DND-41 (cell line): ENCODE results near the gene PBX3.
"Not testable (repeated sequence)": the region's sequence is repeated elsewhere in the genome, so short reads cannot be mapped to it uniquely, and the experiment has no call there.

ENCODE experiments used
- ATAC-seq: fragments of 200-7000 bp; cut with Tn5 transposase; 3 replicates; pipeline ENCODE4 v1.9.1; 2021; ENCODE audit warnings: low read depth; ENCODE audit not compliant: insufficient read depth
- DNase-seq: peaks from one replicate; pipeline ENCODE4 v3.0.0-alpha.2; 2020
- H2AFZ ChIP-seq: 2 replicates; pipeline ENCODE4 v1.6.0; 2012; ENCODE audit warnings: low read depth, low read length
- H3K27ac ChIP-seq: 2 replicates; pipeline ENCODE4 v1.5.1; 2012; ENCODE audit warnings: low read length, inconsistent platforms
- H3K27me3 ChIP-seq: fragments of 200-600 bp; sonication (generic); 2 replicates; pipeline ENCODE4 v1.6.0; 2012; ENCODE audit warnings: low read length, mild to moderate bottlenecking, inconsistent platforms; ENCODE audit not compliant: insufficient read depth, poor library complexity
- H3K36me3 ChIP-seq: 2 replicates; pipeline ENCODE4 v1.5.1; 2012; ENCODE audit warnings: low read length, inconsistent platforms; ENCODE audit not compliant: insufficient read depth
- H3K4me1 ChIP-seq: 2 replicates; pipeline ENCODE4 v1.5.1; 2012; ENCODE audit warnings: mild to moderate bottlenecking, low read length; ENCODE audit not compliant: insufficient read depth
- H3K4me2 ChIP-seq: 2 replicates; pipeline ENCODE4 v1.6.0; 2012; ENCODE audit warnings: mild to moderate bottlenecking, moderate library complexity, low read length, inconsistent platforms; ENCODE audit not compliant: insufficient read depth
- H3K4me3 ChIP-seq, 2 experiments: fragments of 200-600 bp in 1 of 2; shearing (Covaris generic) in 1 of 2; 2 replicates each; pipeline ENCODE4 v1.5.1; 2012 to 2016; ENCODE audit warnings: inconsistent platforms in 2 of 2, low read length in 2 of 2, mild to moderate bottlenecking in 2 of 2, low read depth in 1 of 2, moderate library complexity in 1 of 2
- H3K79me2 ChIP-seq: 2 replicates; pipeline ENCODE4 v1.6.0; 2012; ENCODE audit warnings: low read length, inconsistent platforms; ENCODE audit not compliant: insufficient read depth
- H3K9ac ChIP-seq: 2 replicates; pipeline ENCODE4 v1.6.0; 2012; ENCODE audit warnings: low read depth, mild to moderate bottlenecking, inconsistent platforms, low read length, moderate library complexity
- H3K9me3 ChIP-seq: 2 replicates; pipeline ENCODE4 v1.5.1; 2012; ENCODE audit warnings: low read length, moderate library complexity, mild to moderate bottlenecking, inconsistent platforms; ENCODE audit not compliant: insufficient read depth, severe bottlenecking
- H4K20me1 ChIP-seq: 2 replicates; pipeline ENCODE4 v1.6.0; 2012; ENCODE audit warnings: low read length; ENCODE audit not compliant: insufficient read depth
- EZH2 ChIP-seq: IDR thresholded peaks from 3 replicates; pipeline ENCODE4 v1.6.1; 2012; ENCODE audit warnings: borderline replicate concordance, low read depth, mild to moderate bottlenecking, moderate library complexity, low read length, inconsistent platforms; ENCODE audit not compliant: severe bottlenecking
- TF ChIP-seq, protein P1 (sequence below): IDR thresholded peaks from 2 replicates; pipeline ENCODE4 v1.5.1; 2012; ENCODE audit warnings: borderline replicate concordance, low read length, moderate library complexity, mild to moderate bottlenecking; ENCODE audit not compliant: poor library complexity, severe bottlenecking; ENCODE audit errors: extremely low read depth

Gene PBX3

DNA sequence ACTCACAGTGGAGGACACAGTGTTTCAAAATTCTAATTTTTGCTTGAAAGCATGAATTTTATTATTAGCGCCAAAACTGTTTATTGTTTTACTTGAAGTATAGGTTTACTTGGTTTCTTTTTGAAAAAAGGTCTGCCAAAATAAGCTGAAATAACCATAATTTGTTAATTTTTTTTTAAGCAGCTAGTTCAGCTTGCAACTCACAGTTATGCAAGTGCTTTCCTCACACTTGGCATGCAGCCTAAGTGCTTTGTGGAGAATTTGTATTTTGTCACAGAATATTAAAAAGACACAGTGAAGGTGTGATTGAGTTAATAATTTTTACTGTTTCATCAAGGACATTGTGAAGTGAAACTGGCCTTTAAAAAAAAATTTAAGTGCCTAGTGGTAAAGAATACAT, 21.6 kb downstream of the PBX3 start:
- H3K4me3 ChIP-seq: no peak overlapping the region
- H3K9ac ChIP-seq: no peak overlapping the region
- H4K20me1 ChIP-seq: no peaks in the 10 kb centered on the region
- H3K4me2 ChIP-seq: no peak overlapping the region
- DNase-seq: no peak
- H3K4me1 ChIP-seq: no peaks in the 10 kb centered on the region
- no peaks in the 10 kb centered on the region for H3K36me3 ChIP-seq
- H3K27me3 ChIP-seq: no peaks in the 10 kb centered on the region
- H3K9me3 ChIP-seq: no peaks in the 10 kb centered on the region
- H3K27ac ChIP-seq: no peak overlapping the region
- H3K79me2 ChIP-seq: peaks cover 6% of the 10 kb centered on the region; the same call in 1 of the 2 replicates
- TF ChIP-seq, protein P1, sequence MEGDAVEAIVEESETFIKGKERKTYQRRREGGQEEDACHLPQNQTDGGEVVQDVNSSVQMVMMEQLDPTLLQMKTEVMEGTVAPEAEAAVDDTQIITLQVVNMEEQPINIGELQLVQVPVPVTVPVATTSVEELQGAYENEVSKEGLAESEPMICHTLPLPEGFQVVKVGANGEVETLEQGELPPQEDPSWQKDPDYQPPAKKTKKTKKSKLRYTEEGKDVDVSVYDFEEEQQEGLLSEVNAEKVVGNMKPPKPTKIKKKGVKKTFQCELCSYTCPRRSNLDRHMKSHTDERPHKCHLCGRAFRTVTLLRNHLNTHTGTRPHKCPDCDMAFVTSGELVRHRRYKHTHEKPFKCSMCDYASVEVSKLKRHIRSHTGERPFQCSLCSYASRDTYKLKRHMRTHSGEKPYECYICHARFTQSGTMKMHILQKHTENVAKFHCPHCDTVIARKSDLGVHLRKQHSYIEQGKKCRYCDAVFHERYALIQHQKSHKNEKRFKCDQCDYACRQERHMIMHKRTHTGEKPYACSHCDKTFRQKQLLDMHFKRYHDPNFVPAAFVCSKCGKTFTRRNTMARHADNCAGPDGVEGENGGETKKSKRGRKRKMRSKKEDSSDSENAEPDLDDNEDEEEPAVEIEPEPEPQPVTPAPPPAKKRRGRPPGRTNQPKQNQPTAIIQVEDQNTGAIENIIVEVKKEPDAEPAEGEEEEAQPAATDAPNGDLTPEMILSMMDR: no peak
- TF ChIP-seq EZH2: no peak
- ATAC-seq: no peak
- no peak overlapping the region for H2AFZ ChIP-seq

DNA sequence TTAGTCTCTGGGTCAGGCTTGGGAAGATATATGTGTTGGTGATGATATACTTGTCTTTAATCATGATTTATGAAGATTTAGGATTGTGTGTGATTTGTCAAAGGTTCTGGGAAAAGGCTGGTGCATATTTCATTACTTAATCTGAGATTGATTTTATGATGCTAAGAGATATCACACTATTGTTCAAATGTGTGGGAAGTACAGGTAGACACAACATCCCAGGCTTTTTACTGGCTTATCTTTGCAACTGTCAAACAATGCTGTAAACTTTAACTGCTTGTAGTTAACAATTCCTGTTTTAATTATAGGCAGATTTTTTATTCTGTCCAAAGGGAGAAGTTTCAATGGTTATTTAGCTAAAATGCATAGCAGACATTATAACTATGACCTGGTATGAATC, 23.9 kb downstream of the PBX3 start:
- no peak overlapping the region for H3K4me2 ChIP-seq
- no peak overlapping the region for H2AFZ ChIP-seq
- TF ChIP-seq, protein P1: no peak
- TF ChIP-seq EZH2: no peak
- DNase-seq: no peak
- H3K9ac ChIP-seq: no peak overlapping the region
- H3K4me3 ChIP-seq: no peak overlapping the region
- no peak for ATAC-seq
- H3K9me3 ChIP-seq: no peaks in the 10 kb centered on the region
- peaks cover 6% of the 10 kb centered on the region; the same call in 1 of the 2 replicates for H3K79me2 ChIP-seq
- no peak overlapping the region for H3K27ac ChIP-seq
- H4K20me1 ChIP-seq: no peaks in the 10 kb centered on the region
- H3K36me3 ChIP-seq: no peaks in the 10 kb centered on the region
- H3K4me1 ChIP-seq: no peaks in the 10 kb centered on the region
- no peaks in the 10 kb centered on the region for H3K27me3 ChIP-seq

DNA sequence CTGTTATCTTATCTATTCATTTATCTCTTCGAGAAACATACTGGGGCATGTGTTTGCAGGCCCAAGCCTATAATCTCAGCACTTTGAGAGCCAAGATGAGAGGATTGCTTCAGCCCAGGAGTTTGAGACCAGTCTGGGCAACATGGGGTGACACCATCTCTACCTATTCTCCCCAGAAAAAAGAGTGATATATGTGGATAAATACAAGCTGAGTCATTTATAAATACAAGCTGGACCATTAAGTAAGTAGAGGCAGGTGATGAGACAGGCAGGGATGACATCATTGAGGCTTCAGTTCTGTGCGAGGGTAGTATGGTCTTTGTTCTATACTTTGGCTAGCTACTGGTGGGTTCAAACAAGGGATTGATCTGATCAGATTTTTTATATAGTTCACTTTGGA, 25.6 kb downstream of the PBX3 start:
- no peak for ATAC-seq
- H3K4me3 ChIP-seq: no peak overlapping the region
- H2AFZ ChIP-seq: no peak overlapping the region
- H3K27ac ChIP-seq: no peak overlapping the region
- H3K79me2 ChIP-seq: peaks cover 8% of the 10 kb centered on the region; the same call in 1 of the 2 replicates
- H3K9ac ChIP-seq: no peak overlapping the region
- no peaks in the 10 kb centered on the region for H3K36me3 ChIP-seq
- DNase-seq: no peak
- H3K4me1 ChIP-seq: no peaks in the 10 kb centered on the region
- H3K9me3 ChIP-seq: no peaks in the 10 kb centered on the region
- TF ChIP-seq EZH2: no peak
- no peaks in the 10 kb centered on the region for H3K27me3 ChIP-seq
- H3K4me2 ChIP-seq: no peak overlapping the region
- H4K20me1 ChIP-seq: no peaks in the 10 kb centered on the region

DNA sequence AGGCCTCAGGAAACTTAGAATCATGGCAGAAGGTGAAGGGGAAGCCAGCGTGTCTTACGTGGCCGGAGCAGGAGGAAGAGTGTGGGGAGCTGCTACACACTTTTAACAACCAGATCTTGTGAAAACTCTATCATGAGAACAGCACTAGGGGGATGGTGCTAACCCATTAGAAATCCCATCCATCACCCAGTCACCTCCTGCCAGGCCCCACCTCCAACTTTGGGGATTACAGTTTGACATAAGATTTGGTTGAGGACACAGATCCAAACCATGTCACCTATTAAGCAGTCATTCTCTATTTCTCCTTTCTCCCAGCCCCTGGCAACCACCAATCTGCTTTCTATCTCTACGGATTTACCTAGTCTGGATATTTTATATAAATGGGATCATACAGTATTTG, 26.9 kb downstream of the PBX3 start:
- no peak overlapping the region for H3K4me3 ChIP-seq
- no peak for ATAC-seq
- peaks cover 6% of the 10 kb centered on the region; the same call in 1 of the 2 replicates for H3K79me2 ChIP-seq
- TF ChIP-seq, protein P1: no peak
- no peak for TF ChIP-seq EZH2
- no peaks in the 10 kb centered on the region for H3K9me3 ChIP-seq
- no peaks in the 10 kb centered on the region for H4K20me1 ChIP-seq
- no peak for DNase-seq
- no peaks in the 10 kb centered on the region for H3K36me3 ChIP-seq
- no peak overlapping the region for H3K4me2 ChIP-seq
- H3K9ac ChIP-seq: no peak overlapping the region
- H3K4me1 ChIP-seq: no peaks in the 10 kb centered on the region
- H2AFZ ChIP-seq: no peak overlapping the region
- no peaks in the 10 kb centered on the region for H3K27me3 ChIP-seq
- no peak overlapping the region for H3K27ac ChIP-seq

DNA sequence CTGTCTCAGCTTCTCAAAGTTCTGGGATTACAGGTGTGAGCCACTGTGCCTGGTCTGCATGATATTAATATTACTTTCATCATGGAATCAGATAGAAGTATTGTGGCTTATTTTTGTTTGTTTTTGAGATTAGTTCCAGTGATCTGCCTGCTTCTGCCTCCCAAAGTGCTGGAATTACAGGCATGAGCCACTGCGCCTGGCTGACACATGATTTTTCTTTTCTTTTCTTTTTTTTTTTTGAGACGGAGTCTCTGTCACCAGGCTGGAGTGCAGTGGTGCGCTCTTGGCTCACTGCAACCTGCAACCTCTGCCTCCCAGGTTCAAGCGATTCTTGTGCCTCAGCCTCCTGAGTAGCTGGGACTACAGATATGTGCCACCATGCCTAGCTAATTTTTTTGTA, 29.6 kb downstream of the PBX3 start:
- H3K36me3 ChIP-seq, H3K4me3 ChIP-seq, H2AFZ ChIP-seq, H3K79me2 ChIP-seq, H3K27me3 ChIP-seq, H4K20me1 ChIP-seq, H3K9me3 ChIP-seq, H3K27ac ChIP-seq, ATAC-seq, H3K9ac ChIP-seq, DNase-seq, H3K4me1 ChIP-seq, H3K4me2 ChIP-seq: not testable (repeated sequence)

DNA sequence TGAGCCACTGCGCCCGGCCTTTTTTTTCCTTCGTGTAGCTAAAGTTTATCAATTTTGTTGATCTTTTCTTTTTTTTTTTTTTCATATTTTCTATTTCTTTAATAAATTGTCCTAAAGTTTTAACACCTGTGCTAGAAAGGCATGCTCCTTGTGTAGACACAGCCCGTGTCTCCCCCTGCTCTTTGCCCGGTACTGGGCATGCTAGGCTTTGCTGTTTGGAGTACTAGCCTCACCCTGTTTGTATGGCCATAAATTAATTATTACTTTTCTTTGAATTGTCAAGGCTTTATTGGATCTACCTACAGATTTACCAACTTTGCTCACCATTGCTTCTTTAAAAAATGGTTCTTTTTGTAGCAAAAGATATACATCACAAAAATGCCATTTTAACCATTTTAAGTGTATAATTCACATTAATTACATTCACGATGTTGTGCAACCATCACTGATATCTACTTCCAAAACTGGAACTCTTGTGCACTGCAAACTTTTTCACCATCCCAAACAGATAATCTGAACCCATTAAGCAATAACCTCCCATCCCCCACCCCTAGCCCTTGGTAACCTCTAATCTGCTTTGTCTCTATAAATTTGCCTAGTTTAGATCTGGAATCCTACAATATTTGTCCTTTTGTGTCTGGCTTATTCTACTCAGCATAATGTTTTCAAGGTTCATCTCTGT, 31.5 kb downstream of the PBX3 start:
- not testable (repeated sequence) for H3K36me3 ChIP-seq, H4K20me1 ChIP-seq, H3K27ac ChIP-seq, H3K4me1 ChIP-seq, H3K27me3 ChIP-seq, H3K79me2 ChIP-seq, H2AFZ ChIP-seq, ATAC-seq, H3K9me3 ChIP-seq, H3K4me3 ChIP-seq, DNase-seq, H3K9ac ChIP-seq, H3K4me2 ChIP-seq
